Endothelial cell of umbilical vein (primary cell): ENCODE results near the gene LHPP. TPM values are rescaled to one million over a fixed set of nuclear protein-coding genes. Genes with fewer than 3 reads are reported as not detected.

Experiments
- BruUV-seq: library from RNA; stranded (reverse); fragments of 400-500 nt; replicated peaks from 2 replicates; lab custom pipeline; 2021; lab: Mats Ljungman, UMichigan
- CTCF ChIA-PET: fragments of 300-600, 350-600 bp; sonication (Branson Sonifier 250); formaldehyde crosslinking; loops from one replicate; lab custom pipeline; 2021; ENCODE audit warnings: antibody characterized with exemption, inconsistent platforms; lab: Charles Lee
- POLR2A ChIA-PET: fragments of 300-600, 350-600 bp; sonication (Branson Sonifier 250); formaldehyde crosslinking; loops from one replicate; lab custom pipeline; 2021; ENCODE audit warnings: antibody characterized with exemption, inconsistent platforms; lab: Charles Lee
- DNase-seq: peaks from one replicate; pipeline ENCODE4 v3.0.0-alpha.2; 2011; ENCODE audit warnings: low read depth, low spot score
- FAIRE-seq: peaks from 2 replicates; lab custom pipeline; 2011; peaks lifted over from hg19 to GRCh38; lab: Jason Lieb, UNC
- H2AFZ ChIP-seq: 2 replicates; pipeline ENCODE4 v1.6.0; 2012; ENCODE audit warnings: low read depth, low read length, control low read depth, inconsistent platforms
- H3K27ac ChIP-seq: 2 replicates; pipeline ENCODE4 v1.5.1; 2011; ENCODE audit warnings: low read depth, mild to moderate bottlenecking, control low read depth, low read length, moderate library complexity; ENCODE audit not compliant: insufficient read depth
- H3K27me3 ChIP-seq, 2 experiments: 2 replicates each; pipeline versions ENCODE4 v1.6.0 to v1.6.1; 2011; ENCODE audit warnings: low read length in 2 of 2, mixed read lengths in 1 of 2; ENCODE audit not compliant: control insufficient read depth in 2 of 2, insufficient read depth in 2 of 2
- H3K36me3 ChIP-seq, 2 experiments: 2 replicates in 1 of 2; 3 replicates in 1 of 2; pipeline ENCODE4 v1.5.1; 2011; ENCODE audit warnings: low read length in 2 of 2, mild to moderate bottlenecking in 1 of 2, moderate library complexity in 1 of 2; ENCODE audit not compliant: control insufficient read depth in 2 of 2, insufficient read depth in 2 of 2; ENCODE audit errors: extremely low read depth in 1 of 2
- H3K4me1 ChIP-seq: 3 replicates; pipeline ENCODE4 v1.5.1; 2011; ENCODE audit warnings: mild to moderate bottlenecking, low read length; ENCODE audit not compliant: control insufficient read depth, insufficient read depth; ENCODE audit errors: extremely low read depth
- H3K4me2 ChIP-seq: 2 replicates; pipeline ENCODE4 v1.6.1; 2011; ENCODE audit warnings: low read length, control low read depth, mixed read lengths; ENCODE audit not compliant: insufficient read depth
- H3K4me3 ChIP-seq, 3 experiments: fragments of 200-600 bp in 1 of 3; sonication (generic), shearing (Covaris generic) in 1 of 3; replicated peaks in 1 of 3; 2 replicates each; pipeline ENCODE4 v1.5.1; 2011 to 2016; ENCODE audit warnings: control low read depth in 3 of 3, low read length in 3 of 3, mild to moderate bottlenecking in 2 of 3, inconsistent platforms in 1 of 3, low read depth in 1 of 3, moderate library complexity in 1 of 3; ENCODE audit not compliant: insufficient read depth in 1 of 3
- H3K79me2 ChIP-seq: 2 replicates; pipeline ENCODE4 v1.6.0; 2012; ENCODE audit warnings: low read length, inconsistent platforms; ENCODE audit not compliant: control insufficient read depth, insufficient read depth
- H3K9ac ChIP-seq: replicated peaks from 2 replicates; pipeline ENCODE3; 2011; ENCODE audit warnings: low read length, control low read depth; ENCODE audit not compliant: insufficient read depth; ENCODE audit errors: extremely low read depth
- H3K9me1 ChIP-seq: replicated peaks from 3 replicates; pipeline ENCODE4 v1.6.0; 2011; ENCODE audit warnings: mild to moderate bottlenecking, low read length; ENCODE audit not compliant: control insufficient read depth, insufficient read depth; ENCODE audit errors: extremely low read depth
- H3K9me3 ChIP-seq: replicated peaks from 2 replicates; pipeline ENCODE4 v1.5.1; 2012; ENCODE audit warnings: low read length, inconsistent platforms; ENCODE audit not compliant: control insufficient read depth, insufficient read depth
- H4K20me1 ChIP-seq: replicated peaks from 2 replicates; pipeline ENCODE3; 2011; ENCODE audit warnings: mild to moderate bottlenecking, low read length; ENCODE audit not compliant: control insufficient read depth, insufficient read depth; ENCODE audit errors: extremely low read depth
- CTCF ChIP-seq, 2 donors: IDR thresholded peaks; 1 replicate in 1 of 2; 2 replicates in 1 of 2; pipeline ENCODE4 v1.5.1; 2011; ENCODE audit warnings: low read length in 2 of 2, mild to moderate bottlenecking in 2 of 2, moderate library complexity in 2 of 2, control low read depth in 1 of 2, inconsistent platforms in 1 of 2, low read depth in 1 of 2; ENCODE audit not compliant: insufficient read depth in 1 of 2; ENCODE audit errors: extremely low read depth in 1 of 2
- EZH2 ChIP-seq: IDR thresholded peaks from 2 replicates; pipeline ENCODE4 v1.6.1; 2012; ENCODE audit warnings: borderline replicate concordance, low read depth, mild to moderate bottlenecking, moderate library complexity, low read length, inconsistent platforms; ENCODE audit not compliant: severe bottlenecking
- FOS ChIP-seq: IDR thresholded peaks from 2 replicates; pipeline ENCODE4 v1.6.1; 2011; ENCODE audit warnings: mild to moderate bottlenecking, low read length, moderate library complexity, borderline replicate concordance; ENCODE audit not compliant: insufficient read depth
- GATA2 ChIP-seq: IDR thresholded peaks from 2 replicates; pipeline ENCODE4 v1.7.0; 2011; ENCODE audit warnings: low read depth, mild to moderate bottlenecking, moderate library complexity, mixed read lengths, low read length; ENCODE audit not compliant: insufficient read length, insufficient read depth
- JUN ChIP-seq: IDR thresholded peaks from 2 replicates; pipeline ENCODE4 v1.6.1; 2011; ENCODE audit warnings: borderline replicate concordance, low read depth; ENCODE audit not compliant: insufficient read length, insufficient read depth
- MAX ChIP-seq: IDR thresholded peaks from 2 replicates; pipeline ENCODE4 v1.6.1; 2011; ENCODE audit not compliant: insufficient read depth, insufficient read length
- MYC ChIP-seq: IDR thresholded peaks from one replicate; pipeline ENCODE4 v1.6.1; 2011; ENCODE audit warnings: mild to moderate bottlenecking, low read depth, low read length
- POLR2A ChIP-seq: IDR thresholded peaks from 2 replicates; pipeline ENCODE4 v1.6.1; 2012; ENCODE audit warnings: low read depth, mild to moderate bottlenecking, control low read depth, low read length
- POLR2AphosphoS5 ChIP-seq: IDR thresholded peaks from 2 replicates; pipeline ENCODE4 v1.6.1; 2012; ENCODE audit warnings: low read depth, mild to moderate bottlenecking, control low read depth, low read length, moderate library complexity; ENCODE audit not compliant: insufficient read depth
- dilution Hi-C: fragments of 300-500 bp; cut with MboI; formaldehyde crosslinking; loops from one replicate; pipeline ENCODE4 v1.15.0; 2019; ENCODE audit warnings: low sequenced_read_pairs; ENCODE audit not compliant: extremely low pct_ligation_motif_present
- intact Hi-C: fragments of 100-400 bp; cut with micrococcal nuclease; formaldehyde crosslinking; loops from one replicate; pipeline ENCODE4 v1.10.0; 2022
- polyA plus RNA-seq, 4 experiments: library from polyadenylated mRNA; depleted of rRNA in 3 of 4; stranded (reverse) in 3 of 4; unstranded in 1 of 4; fragments of >200 nt; gene quantifications; 2 replicates each; pipeline versions ENCODE4 v1.2.1 to v1.2.3, GENCODE V29; 2011 to 2012; ENCODE audit warnings: missing spikeins in 1 of 4
- total RNA-seq: library from RNA; stranded (reverse); gene quantifications from 2 replicates; pipeline ENCODE4 v1.2.3, GENCODE V29; 2021

The LHPP gene
- total and polyA plus RNA-seq, 2 donors (not counting 3 experiments of a cell fraction or from before 2014, with no cell fraction given) = 5.8 to 11.2 TPM

- Histone ChIP-seq H3K27me3 (no peaks in the 10 kb centered on the region), H3K9me3 (no peaks in the 10 kb centered on the region), H3K9me1 (no peaks in the 10 kb centered on the region), H3K4me1 (peaks cover 2% of the 10 kb centered on the region), H3K79me2 (no peaks in the 10 kb centered on the region), H4K20me1 (no peaks in the 10 kb centered on the region), H3K4me2 (no peak overlapping the region), H3K4me3 (no peak overlapping the region), H3K36me3 (no peaks in the 10 kb centered on the region), H3K9ac (no peak overlapping the region), H3K27ac (no peak overlapping the region), H2AFZ (no peak overlapping the region)
- intact Hi-C loops (no loop called here), dilution Hi-C loops (no loop called here)
- POLR2A ChIA-PET = no interaction called here
- TF ChIP-seq POLR2A (no peak), MYC (no peak), CTCF (IDR thresholded peaks at IDR 0.05; ENCODE audit: extremely low read depth in 1 of 2, insufficient read depth in 1 of 2, low read depth in 1 of 2, low read length in 2 of 2) (no peak), GATA2 (no peak), FOS (no peak), EZH2 (no peak), MAX (no peak), POLR2AphosphoS5 (no peak), JUN (no peak)
- no TSS peak for BruUV-seq
- no peak for FAIRE-seq
- no peak for DNase-seq
- CTCF ChIA-PET = interaction anchor here (1.8 to 7.7 kb wide), 3 partner anchors 88 to 115 kb away, joined by 5 to 105 read pairs (median 32); partner anchors contain the start of gene FAM53B
These were observed 168.9 kb downstream of the LHPP start for GRCh38 chr10:124630551-124630950.
